Left renal cortex interstitium (tissue), 4 donors: Measurements from ENCODE around the gene RDH11. TPM values are rescaled to one million over a fixed set of nuclear protein-coding genes. Genes with fewer than 3 reads are reported as not detected.

ENCODE experiments used
- DNase-seq, 4 donors: peaks; one replicate each; pipeline ENCODE4 v3.0.0-alpha.2; 2013; ENCODE audit warnings: low read depth in 4 of 4, low spot score in 2 of 4, missing footprints in 1 of 4
- polyA plus RNA-seq, 4 donors: library from polyadenylated mRNA; unstranded; fragments of 120-200 nt; gene quantifications; one replicate each; pipeline ENCODE4 v1.2.1, GENCODE V29; 2013; ENCODE audit not compliant: insufficient read length in 4 of 4

The RDH11 gene
- polyA plus RNA-seq, 4 donors: 96.0 to 120 (median 104) TPM

- no peak for DNase-seq
These were observed 43.4 kb downstream of the RDH11 start for GRCh38 chr14:67652189-67652588.

GRCh38 chr14:67650694-67651093 lies 44.9 kb downstream of the RDH11 start:
- no peak for DNase-seq

- no peak for DNase-seq
These were observed 45.4 kb downstream of the RDH11 start for GRCh38 chr14:67650151-67650550.

GRCh38 chr14:67646131-67646530 lies 49.4 kb downstream of the RDH11 start:
- no peak for DNase-seq

- DNase-seq: no peak
These were observed 50.1 kb downstream of the RDH11 start for GRCh38 chr14:67645414-67645813.

- DNase-seq: no peak
These were observed 51.1 kb downstream of the RDH11 start for GRCh38 chr14:67644428-67644827.

- DNase-seq: no peak
These were observed 51.9 kb downstream of the RDH11 start for GRCh38 chr14:67643713-67644112.

GRCh38 chr14:67641902-67642749 lies 53.4 kb downstream of the RDH11 start:
- DNase-seq: no peak

GRCh38 chr14:67641480-67641879 lies 54.1 kb downstream of the RDH11 start:
- no peak for DNase-seq

GRCh38 chr14:67638642-67639041 lies 56.9 kb downstream of the RDH11 start:
- DNase-seq: no peak

- no peak for DNase-seq
These were observed 59.1 kb downstream of the RDH11 start for GRCh38 chr14:67636361-67636919.

GRCh38 chr14:67633451-67634147 lies 62.0 kb downstream of the RDH11 start:
- DNase-seq: no peak

- DNase-seq: no peak
These were observed 64.6 kb downstream of the RDH11 start for GRCh38 chr14:67630938-67631337.

- no peak for DNase-seq
These were observed 65.4 kb downstream of the RDH11 start for GRCh38 chr14:67630186-67630585.

- DNase-seq: no peak
These were observed 68.0 kb downstream of the RDH11 start for GRCh38 chr14:67627519-67627918.

Other genes with a start within 250 kb of the RDH11 start
- gene TMEM229B, start 207.0 kb downstream of the RDH11 start, polyA plus RNA-seq: 1 to 10 TPM; 1.8 to 3.8 (median 3.3) TPM
- 10 to 100 TPM; 30.4 to 85.5 (median 55.2) TPM for gene PLEKHH1, start 162.5 kb downstream of the RDH11 start, polyA plus RNA-seq
- 10 to 100 TPM; 35.6 to 48.5 (median 41.6) TPM for gene PIGH, start 95.5 kb downstream of the RDH11 start, polyA plus RNA-seq
- 10 to 100 TPM in 3 of 4 donors, 1 to 10 TPM in 1; 8.5 to 29.7 (median 11.1) TPM for gene ARG2, start 75.8 kb downstream of the RDH11 start, polyA plus RNA-seq
- 100 to 1,000 TPM in 2 of 4 donors, 10 to 100 TPM in 2; 99.0 to 130 (median 109) TPM for gene VTI1B, start 21.1 kb downstream of the RDH11 start, polyA plus RNA-seq
- 1 to 10 TPM in 1 of 4 donors, under 1 TPM in 3; 0.46 to 1.1 (median 0.62) TPM for gene RDH12, start 6.1 kb upstream of the RDH11 start, polyA plus RNA-seq
- gene ZFYVE26, start 120.8 kb upstream of the RDH11 start, polyA plus RNA-seq: 10 to 100 TPM; 14.1 to 19.0 (median 16.4) TPM
- gene RAD51B, start 124.0 kb upstream of the RDH11 start, polyA plus RNA-seq: 10 to 100 TPM; 10.6 to 13.2 (median 11.3) TPM